T-helper 17 cell (primary cell): ENCODE data around the gene KIFC1. TPM values are rescaled to one million over a fixed set of nuclear protein-coding genes. Genes with fewer than 3 reads are reported as not detected.
"Not testable (repeated sequence)": the region's sequence is repeated elsewhere in the genome, so short reads cannot be mapped to it uniquely, and the experiment has no call there.

Experiments
- ATAC-seq: fragments of 150-1000 bp; cut with Tn5 transposase; 2 replicates; pipeline ENCODE4 v1.10.0; 2021; ENCODE audit warnings: mild to moderate bottlenecking, moderate library complexity
- DNase-seq, 3 donors: peaks; one replicate each; pipeline versions ENCODE4 v3.0.0 to v3.0.0-alpha.2; 2020 to 2021
- H3K9me3 ChIP-seq: one replicate; pipeline ENCODE4 v1.7.0; 2013; ENCODE audit warnings: low read length, mild to moderate bottlenecking; ENCODE audit not compliant: control insufficient read depth, poor library complexity, severe bottlenecking
- H3K27ac Mint-ChIP-seq: one replicate; pipeline ENCODE4 v1.8.0; 2022; ENCODE audit warnings: mild to moderate bottlenecking, moderate library complexity, mixed read lengths
- H3K27me3 Mint-ChIP-seq: one replicate; pipeline ENCODE4 v1.8.0; 2022; ENCODE audit warnings: mixed read lengths
- H3K36me3 Mint-ChIP-seq: one replicate; pipeline ENCODE4 v1.8.0; 2022; ENCODE audit warnings: low read depth, mixed read lengths
- H3K4me1 Mint-ChIP-seq: one replicate; pipeline ENCODE4 v1.8.0; 2022; ENCODE audit warnings: mild to moderate bottlenecking, mixed read lengths
- H3K4me3 Mint-ChIP-seq: one replicate; pipeline ENCODE4 v1.8.0; 2022; ENCODE audit warnings: mild to moderate bottlenecking, moderate library complexity, mixed read lengths
- total RNA-seq, 4 donors: library from RNA in 2 of 4; stranded (reverse) in 2 of 4; gene quantifications; one replicate each; pipeline ENCODE4 v1.2.3 and lab custom pipeline; 2022 to 2026

Gene KIFC1
- total RNA-seq, 2 donors from 2014 or later = 1.3 to 3.7 TPM

DNA sequence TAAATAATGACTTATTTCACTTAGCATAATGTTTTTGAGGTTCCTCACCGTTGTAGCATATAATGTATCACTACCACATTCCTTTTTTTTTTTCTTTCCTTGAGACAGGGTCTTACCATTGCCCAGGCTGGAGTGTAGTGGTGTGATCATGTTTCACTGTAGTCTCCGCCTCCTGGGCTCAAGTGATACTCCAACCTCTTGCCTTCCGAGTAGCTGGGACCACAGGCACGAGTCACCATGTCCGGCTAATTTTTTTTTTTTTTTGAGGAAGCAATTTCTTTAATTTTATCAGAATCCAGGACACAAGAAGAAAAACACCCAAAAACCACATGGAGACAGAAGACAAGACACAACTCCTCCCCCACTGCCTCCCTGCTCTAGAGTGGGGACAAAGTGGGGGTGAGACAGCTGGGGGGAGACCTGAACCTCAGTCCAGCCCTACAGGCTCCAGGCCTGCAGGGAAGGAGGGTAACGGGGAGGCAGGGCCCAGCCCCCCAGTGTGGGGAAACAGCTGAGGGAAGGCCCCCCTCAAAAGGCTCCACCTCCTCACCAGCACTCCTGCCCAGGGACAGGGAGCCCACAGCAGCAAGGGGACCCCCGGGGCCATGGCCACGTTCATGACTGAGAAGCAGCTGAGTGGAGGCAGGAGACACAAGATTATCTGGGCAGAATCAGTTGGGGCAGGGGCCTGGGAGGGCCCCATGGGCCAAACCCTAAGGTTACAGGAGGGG is 27.0 kb upstream of the KIFC1 start:
- not testable (repeated sequence) for H3K9me3 ChIP-seq, DNase-seq, H3K36me3 Mint-ChIP-seq, H3K27me3 Mint-ChIP-seq, H3K4me3 Mint-ChIP-seq, H3K27ac Mint-ChIP-seq, ATAC-seq, H3K4me1 Mint-ChIP-seq

DNA sequence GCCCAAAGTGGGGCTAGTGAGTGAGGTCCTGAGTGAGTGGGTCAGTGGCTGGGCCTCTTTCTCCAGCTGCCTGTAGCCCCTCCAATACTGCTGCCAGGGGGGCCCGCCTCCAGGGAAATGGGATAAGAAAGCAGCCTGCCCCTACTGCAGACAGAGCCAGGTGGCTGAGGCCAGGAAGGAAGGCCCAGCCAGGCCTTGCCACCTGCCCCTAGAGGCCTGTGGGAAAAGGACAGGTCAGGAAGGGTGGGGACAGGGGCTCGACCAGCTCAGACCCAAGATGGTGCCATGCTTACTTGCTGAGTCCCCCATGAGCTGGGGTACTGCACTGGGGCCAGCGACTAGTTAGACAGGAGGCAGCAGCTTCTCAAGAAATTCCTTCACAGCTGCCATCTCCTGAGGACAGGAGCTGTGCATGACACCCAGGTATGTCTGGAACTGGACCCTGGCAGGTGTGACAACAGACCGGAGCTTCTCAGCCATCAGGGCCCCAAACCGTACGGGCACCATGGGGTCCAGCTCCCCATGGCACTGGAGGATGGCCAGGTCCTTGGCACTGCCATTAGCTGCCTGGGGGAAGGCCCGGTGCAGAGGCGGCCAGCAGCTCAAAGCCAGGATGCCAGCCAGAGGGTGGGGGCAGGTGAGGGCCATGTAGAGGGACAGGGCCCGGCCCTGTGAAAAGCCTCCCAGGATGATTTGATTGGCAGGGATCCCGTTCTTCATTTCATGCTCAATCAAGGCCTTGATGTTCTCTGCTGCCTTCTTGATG is 26.2 kb upstream of the KIFC1 start:
- not testable (repeated sequence) for H3K27ac Mint-ChIP-seq, H3K9me3 ChIP-seq, H3K27me3 Mint-ChIP-seq, DNase-seq, H3K4me3 Mint-ChIP-seq, ATAC-seq, H3K36me3 Mint-ChIP-seq, H3K4me1 Mint-ChIP-seq

DNA sequence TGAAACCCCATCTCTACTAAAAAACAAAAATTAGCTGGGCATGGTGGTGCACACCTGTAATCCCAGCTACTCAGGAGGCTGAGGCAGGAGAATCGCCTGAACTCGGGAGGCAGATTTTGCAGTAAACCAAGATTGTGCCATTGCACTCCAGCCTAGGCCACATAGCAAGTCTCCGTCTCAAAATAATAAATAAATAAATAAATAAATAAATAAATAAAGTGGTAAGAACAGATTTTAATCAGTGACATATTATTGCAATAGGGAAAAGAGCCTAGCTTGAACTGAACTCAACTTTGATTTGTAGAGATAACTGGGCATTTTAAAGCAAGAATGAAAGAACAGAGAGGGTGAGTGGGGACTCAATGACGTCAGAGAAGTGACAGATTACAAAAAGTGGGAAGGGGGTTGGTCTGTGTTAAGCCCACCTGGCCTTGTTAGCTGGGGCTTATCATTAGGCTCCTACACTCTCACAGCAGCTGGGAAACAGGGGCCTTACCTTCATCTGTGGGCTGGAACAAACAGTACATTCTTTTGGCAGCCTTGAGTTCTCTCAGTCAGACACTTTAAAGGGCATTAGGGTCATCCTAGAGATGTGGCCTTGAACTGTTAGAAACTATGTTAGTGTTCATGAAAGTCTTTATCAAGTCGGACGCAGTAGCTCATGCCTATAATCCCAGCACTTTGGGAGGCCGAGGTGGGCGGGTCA is 24.5 kb upstream of the KIFC1 start:
- H3K4me3 Mint-ChIP-seq = no peak overlapping the region
- H3K9me3 ChIP-seq = no peaks in the 10 kb centered on the region
- peaks cover 6% of the 10 kb centered on the region for H3K27me3 Mint-ChIP-seq
- no peak overlapping the region for H3K27ac Mint-ChIP-seq
- H3K36me3 Mint-ChIP-seq = no peaks in the 10 kb centered on the region
- DNase-seq (no peak), ATAC-seq (no peak)
- peaks cover 4% of the 10 kb centered on the region for H3K4me1 Mint-ChIP-seq

DNA sequence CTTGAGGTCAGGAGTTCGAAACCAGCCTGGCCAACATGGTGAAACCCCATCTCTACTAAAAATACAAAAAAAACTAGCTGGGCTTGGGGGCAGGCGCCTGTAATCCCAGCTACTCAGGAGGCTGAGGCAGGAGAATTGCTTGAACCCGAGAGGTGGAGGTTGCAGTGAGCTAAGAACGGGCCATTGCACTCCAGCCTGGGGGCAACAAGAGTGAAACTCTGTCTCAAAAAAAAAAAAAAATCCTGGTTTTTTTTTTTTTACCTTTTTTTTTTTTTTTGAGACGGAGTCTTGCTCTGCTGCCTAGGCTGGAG is 24.0 kb upstream of the KIFC1 start:
- not testable (repeated sequence) for H3K4me1 Mint-ChIP-seq, H3K27me3 Mint-ChIP-seq, ATAC-seq, H3K4me3 Mint-ChIP-seq, H3K36me3 Mint-ChIP-seq, H3K27ac Mint-ChIP-seq, H3K9me3 ChIP-seq, DNase-seq

DNA sequence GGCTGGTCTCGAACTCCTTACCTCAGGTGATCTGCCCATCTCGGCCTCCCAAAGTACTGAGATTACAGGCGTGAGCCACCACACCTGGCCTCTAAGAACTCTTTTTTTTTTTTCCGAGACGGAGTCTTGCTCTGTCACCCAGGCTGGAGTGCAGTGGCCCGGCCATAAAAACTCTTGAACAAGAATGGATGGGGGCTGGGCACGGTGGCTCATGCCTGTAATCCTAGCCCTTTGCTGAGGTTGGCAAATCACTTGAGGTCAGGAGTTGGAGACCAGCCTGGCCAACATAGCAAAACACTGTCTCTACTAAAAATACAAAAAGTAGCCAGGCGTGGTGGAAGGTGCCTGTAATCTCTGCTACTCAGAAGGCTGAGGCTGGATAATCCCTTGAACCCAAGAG is 19.7 kb upstream of the KIFC1 start:
- ATAC-seq, H3K9me3 ChIP-seq, H3K27me3 Mint-ChIP-seq, H3K36me3 Mint-ChIP-seq, H3K27ac Mint-ChIP-seq, DNase-seq, H3K4me1 Mint-ChIP-seq, H3K4me3 Mint-ChIP-seq: not testable (repeated sequence)

DNA sequence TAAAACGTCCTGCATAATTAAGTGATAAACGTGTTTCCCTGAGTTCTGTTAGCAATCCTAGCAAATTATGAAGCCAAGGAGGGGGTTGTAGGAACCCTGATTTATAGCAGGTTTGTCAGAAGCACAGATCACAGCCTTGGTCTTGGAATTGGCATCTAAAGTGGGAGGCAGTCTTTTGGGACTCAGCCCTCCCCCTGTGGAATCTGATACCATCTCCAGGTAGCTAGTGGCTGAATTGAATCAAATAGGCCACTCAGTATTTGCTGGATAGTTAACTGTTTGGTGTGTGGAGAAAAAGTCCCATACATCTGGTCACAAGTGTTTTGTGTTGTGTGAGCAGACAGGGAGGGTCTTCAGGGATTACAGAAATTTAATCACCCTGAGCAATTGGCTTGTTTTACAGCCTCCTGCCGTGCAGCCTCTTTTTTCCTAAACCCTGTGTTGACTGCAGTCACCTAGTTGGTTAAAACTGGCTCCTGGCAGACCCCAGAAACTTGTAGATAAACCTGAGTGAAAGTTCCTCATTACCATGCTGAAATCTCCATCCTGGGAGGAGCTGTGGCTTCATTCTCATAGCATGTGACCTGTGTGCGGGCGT is 19.0 kb upstream of the KIFC1 start:
- H3K9me3 ChIP-seq = no peaks in the 10 kb centered on the region
- Mint-ChIP-seq H3K4me1 (peaks cover 10% of the 10 kb centered on the region), H3K27ac (no peak overlapping the region), H3K4me3 (no peak overlapping the region), H3K36me3 (no peaks in the 10 kb centered on the region), H3K27me3 (no peaks in the 10 kb centered on the region)
- ATAC-seq = no peak
- DNase-seq = no peak

DNA sequence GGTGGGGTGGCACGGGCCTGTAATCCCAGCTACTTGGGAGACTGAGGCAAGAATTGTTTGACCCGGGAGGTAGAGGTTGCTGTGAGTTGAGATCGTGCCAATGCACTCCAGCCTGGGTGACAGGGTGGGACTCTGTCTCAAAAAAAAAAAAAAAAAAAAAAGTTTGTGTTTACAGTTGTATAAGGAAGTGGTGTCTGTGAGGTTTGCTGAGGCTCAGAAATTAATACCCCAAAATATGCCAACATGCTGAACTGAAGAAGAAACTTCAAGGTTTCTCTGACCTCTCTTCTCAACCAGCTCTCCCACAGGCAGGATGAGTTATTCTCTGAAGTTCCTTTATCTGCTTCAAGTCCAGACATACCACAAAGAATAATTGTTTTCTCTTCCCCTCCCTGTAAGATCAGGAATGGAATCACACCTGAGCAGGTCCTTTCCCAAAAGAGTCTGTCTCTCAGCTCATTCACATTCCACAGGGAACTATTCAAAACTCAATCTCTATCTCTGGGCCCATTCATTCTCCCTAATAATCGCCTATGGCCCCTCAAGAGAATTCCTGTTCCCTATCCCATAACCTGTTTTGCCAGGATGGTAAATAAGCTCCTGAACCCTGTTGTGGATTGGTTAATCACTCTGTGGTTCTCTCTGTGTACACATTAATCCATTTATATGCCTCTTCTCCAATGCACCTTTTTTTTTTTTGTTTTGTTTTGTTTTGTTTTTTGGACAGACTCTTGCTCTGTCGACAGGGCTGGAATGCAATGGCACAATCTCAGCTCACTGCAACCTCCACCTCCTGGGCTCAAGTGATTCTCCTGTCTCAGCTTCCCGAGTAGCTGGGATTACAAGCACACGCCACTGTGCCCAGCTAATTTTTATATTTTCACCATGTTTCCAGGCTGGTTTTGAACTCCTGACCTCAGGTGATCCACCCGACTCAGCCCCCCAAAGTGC is 17.4 kb upstream of the KIFC1 start:
- H3K9me3 ChIP-seq = no peaks in the 10 kb centered on the region
- Mint-ChIP-seq H3K36me3 (no peaks in the 10 kb centered on the region), H3K4me1 (peaks cover 10% of the 10 kb centered on the region), H3K27ac (peak overlapping the region; percentile 34), H3K27me3 (no peaks in the 10 kb centered on the region), H3K4me3 (peak overlapping the region; percentile 58)
- ATAC-seq (no peak), DNase-seq (no peak)

DNA sequence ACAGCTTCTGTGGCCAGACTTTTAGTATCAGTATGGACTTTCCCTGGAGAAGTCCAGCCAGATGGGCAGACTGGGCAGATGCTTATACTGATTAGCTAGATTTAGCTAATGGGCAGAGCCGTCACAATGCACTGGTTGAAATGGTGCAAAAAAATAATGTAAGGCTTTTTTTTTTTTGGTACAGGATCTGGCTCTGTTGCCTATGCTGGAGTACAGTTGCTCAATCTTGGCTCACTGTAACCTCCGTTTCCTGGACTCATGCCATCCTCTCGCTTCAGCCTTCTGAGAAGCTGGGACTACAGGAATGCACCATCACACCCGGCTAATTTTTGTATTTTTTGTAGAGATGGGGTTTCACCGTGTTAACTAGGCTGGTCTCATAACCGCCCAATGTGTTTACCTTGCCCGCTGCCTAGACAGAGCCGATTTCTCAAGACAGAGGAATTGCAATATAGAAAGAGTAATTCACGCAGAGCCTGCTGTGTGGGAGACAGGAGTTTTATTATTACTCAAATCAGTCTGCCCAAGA is 16.4 kb upstream of the KIFC1 start:
- no peaks in the 10 kb centered on the region for H3K9me3 ChIP-seq
- ATAC-seq = no peak
- no peaks in the 10 kb centered on the region for H3K27me3 Mint-ChIP-seq
- H3K27ac Mint-ChIP-seq = peak overlapping the region; percentile 34
- no peak for DNase-seq
- H3K4me3 Mint-ChIP-seq = no peak overlapping the region
- peaks cover 10% of the 10 kb centered on the region for H3K4me1 Mint-ChIP-seq
- no peaks in the 10 kb centered on the region for H3K36me3 Mint-ChIP-seq

DNA sequence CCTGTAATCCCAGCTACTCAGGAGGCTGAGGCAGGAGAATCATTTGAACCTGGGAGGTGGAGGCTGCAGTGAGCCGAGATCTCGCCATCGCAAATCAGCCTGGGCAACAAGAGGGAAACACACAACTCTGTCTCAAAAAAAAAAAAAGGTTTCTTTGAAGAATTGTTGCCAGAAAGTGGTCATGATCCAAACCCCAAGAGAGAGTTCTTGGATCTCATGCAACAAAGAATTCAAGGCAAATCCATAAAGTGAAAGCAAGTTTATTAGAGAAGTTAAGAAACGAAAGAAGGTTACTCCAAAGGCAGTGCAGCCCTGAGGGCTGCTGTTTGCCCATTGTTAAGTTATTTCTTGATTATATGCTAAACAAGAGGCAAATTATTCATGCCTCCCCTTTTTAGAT is 14.5 kb upstream of the KIFC1 start:
- no peak for DNase-seq

DNA sequence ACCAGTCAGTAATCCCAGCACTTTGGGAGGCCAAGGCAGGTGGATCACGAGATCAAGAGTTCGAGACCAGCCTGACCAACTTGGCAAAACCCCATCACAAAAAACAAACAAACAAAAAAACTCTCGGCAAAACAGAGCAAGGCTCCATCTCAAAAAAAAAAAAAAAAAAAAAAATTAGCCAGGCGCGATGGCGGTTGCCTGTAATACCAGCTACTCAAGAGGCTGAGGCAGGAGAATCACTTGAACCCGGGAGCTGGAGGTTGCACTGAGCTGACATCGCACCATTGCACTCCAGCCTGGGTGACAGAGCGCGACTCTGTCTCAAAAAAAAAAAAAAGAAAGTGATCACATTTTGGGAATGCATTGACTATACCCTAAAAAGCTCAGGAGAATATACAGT is 12.4 kb upstream of the KIFC1 start:
- H3K36me3 Mint-ChIP-seq, DNase-seq, H3K9me3 ChIP-seq, H3K27me3 Mint-ChIP-seq, H3K4me1 Mint-ChIP-seq, H3K27ac Mint-ChIP-seq, ATAC-seq, H3K4me3 Mint-ChIP-seq: not testable (repeated sequence)

More for the DNA sequence above, 14.5 kb upstream of the KIFC1 start:
- H3K27me3 Mint-ChIP-seq = no peaks in the 10 kb centered on the region
- no peak overlapping the region for H3K4me3 Mint-ChIP-seq
- peaks cover 12% of the 10 kb centered on the region for H3K4me1 Mint-ChIP-seq
- no peaks in the 10 kb centered on the region for H3K9me3 ChIP-seq
- ATAC-seq = no peak
- H3K36me3 Mint-ChIP-seq = no peaks in the 10 kb centered on the region
- no peak overlapping the region for H3K27ac Mint-ChIP-seq

DNA sequence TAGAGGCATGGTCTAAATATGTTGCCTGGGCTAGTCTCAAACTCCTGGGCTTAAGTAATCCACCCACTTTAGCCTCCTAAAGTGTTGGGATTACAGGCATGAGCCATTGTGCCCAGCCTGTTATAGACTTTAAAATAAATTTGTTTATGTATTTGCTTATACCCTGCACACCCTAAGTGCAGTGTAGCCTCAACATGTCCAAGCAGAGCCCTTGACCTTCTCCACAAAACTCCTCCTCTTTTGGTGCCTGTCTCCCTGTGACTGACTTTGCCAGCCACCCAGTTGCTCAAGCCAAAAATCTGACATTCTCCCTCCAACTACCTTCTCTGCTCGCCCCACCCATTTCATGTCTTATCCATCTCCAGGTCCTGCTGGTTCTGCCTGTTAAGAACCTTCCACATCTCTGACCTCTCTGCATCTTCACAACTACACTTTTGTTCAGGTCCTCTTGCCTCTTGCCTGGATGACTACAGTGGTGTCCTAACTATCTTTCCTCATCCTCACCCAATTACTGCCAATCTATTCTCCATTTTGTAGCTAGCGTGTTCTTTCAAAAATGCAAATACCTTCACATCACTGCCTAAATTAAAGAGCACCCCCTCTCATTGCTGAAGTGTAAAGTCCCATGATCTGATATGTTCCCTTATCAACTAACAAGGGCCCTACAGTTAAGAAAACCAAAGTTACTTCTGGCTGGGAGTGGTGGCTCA is 11.2 kb upstream of the KIFC1 start:
- no peaks in the 10 kb centered on the region for H3K36me3 Mint-ChIP-seq
- no peak overlapping the region for H3K27ac Mint-ChIP-seq
- H3K9me3 ChIP-seq = no peaks in the 10 kb centered on the region
- H3K4me1 Mint-ChIP-seq = peaks cover 5% of the 10 kb centered on the region
- DNase-seq (no peak), ATAC-seq (no peak)
- no peaks in the 10 kb centered on the region for H3K27me3 Mint-ChIP-seq
- no peak overlapping the region for H3K4me3 Mint-ChIP-seq
